HCT116 (cell line): ENCODE results near the gene NDUFS8.

Experiments used
- EZH2 ChIP-seq: fragments of 200-600 bp; sonication (generic); IDR thresholded peaks from 2 replicates; pipeline ENCODE4 v1.6.1; 2017; ENCODE audit warnings: antibody characterized with exemption, mixed run types
- EZH2phosphoT487 ChIP-seq: fragments of 200-600 bp; IDR thresholded peaks from 2 replicates; pipeline ENCODE4 v1.6.1; 2018; ENCODE audit warnings: antibody characterized with exemption, borderline replicate concordance
- POLR2A ChIP-seq: IDR thresholded peaks from 2 replicates; pipeline ENCODE4 v1.7.0; 2011; ENCODE audit warnings: borderline replicate concordance; ENCODE audit not compliant: insufficient read depth, insufficient read length; ENCODE audit errors: extremely low read depth
- SRF ChIP-seq: IDR thresholded peaks from 2 replicates; pipeline ENCODE4 v1.6.1; 2012; ENCODE audit warnings: low read depth
- TF ChIP-seq, protein P1 (sequence below), 3 experiments: fragments of 200-600 bp in 1 of 3; sonication (generic) in 1 of 3; IDR thresholded peaks in 2 of 3; conservative IDR thresholded peaks in 1 of 3; 2 replicates each; pipeline ENCODE4 v1.5.1; 2012 to 2017; ENCODE audit warnings: low read depth in 2 of 3, low read length in 2 of 3, antibody characterized with exemption in 1 of 3, borderline replicate concordance in 1 of 3, control low read depth in 1 of 3, mild to moderate bottlenecking in 1 of 3, mixed read lengths in 1 of 3, mixed run types in 1 of 3, moderate library complexity in 1 of 3; ENCODE audit not compliant: insufficient read depth in 1 of 3
- TF ChIP-seq, protein P2 (sequence below): IDR thresholded peaks from 2 replicates; pipeline ENCODE4 v1.6.1; 2012; ENCODE audit warnings: low read depth

DNA sequence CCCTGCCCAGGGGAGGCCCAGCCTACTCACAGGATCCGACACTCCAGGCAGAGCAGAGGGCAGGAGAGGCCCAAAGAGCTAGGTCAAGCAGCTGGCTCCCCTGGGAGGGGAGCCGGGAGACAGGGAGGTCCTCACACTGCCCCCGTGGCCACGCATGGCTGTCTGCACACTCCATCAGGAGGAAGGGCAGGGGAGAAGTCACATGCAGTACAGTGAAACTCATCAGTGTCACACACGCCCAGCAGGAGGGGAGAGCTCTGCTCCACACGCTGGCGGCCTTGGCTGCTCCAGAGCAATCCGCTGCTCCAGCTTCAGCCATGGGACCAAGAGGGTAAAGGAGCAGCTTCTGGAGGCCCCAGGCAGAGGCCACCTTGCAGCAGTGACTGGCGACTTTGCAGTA, 22.6 kb downstream of the NDUFS8 start:
- TF ChIP-seq POLR2A, result no peak
- no peak for TF ChIP-seq SRF
- TF ChIP-seq, protein P1, sequence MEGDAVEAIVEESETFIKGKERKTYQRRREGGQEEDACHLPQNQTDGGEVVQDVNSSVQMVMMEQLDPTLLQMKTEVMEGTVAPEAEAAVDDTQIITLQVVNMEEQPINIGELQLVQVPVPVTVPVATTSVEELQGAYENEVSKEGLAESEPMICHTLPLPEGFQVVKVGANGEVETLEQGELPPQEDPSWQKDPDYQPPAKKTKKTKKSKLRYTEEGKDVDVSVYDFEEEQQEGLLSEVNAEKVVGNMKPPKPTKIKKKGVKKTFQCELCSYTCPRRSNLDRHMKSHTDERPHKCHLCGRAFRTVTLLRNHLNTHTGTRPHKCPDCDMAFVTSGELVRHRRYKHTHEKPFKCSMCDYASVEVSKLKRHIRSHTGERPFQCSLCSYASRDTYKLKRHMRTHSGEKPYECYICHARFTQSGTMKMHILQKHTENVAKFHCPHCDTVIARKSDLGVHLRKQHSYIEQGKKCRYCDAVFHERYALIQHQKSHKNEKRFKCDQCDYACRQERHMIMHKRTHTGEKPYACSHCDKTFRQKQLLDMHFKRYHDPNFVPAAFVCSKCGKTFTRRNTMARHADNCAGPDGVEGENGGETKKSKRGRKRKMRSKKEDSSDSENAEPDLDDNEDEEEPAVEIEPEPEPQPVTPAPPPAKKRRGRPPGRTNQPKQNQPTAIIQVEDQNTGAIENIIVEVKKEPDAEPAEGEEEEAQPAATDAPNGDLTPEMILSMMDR (IDR thresholded peaks at IDR 0.05 in 2 of 3, conservative IDR thresholded peaks at IDR 0.05 in 1 of 3; ENCODE audit: borderline replicate concordance in 1 of 3, insufficient read depth in 1 of 3, low read depth in 2 of 3, low read length in 2 of 3), result no peak
- TF ChIP-seq, protein P2, sequence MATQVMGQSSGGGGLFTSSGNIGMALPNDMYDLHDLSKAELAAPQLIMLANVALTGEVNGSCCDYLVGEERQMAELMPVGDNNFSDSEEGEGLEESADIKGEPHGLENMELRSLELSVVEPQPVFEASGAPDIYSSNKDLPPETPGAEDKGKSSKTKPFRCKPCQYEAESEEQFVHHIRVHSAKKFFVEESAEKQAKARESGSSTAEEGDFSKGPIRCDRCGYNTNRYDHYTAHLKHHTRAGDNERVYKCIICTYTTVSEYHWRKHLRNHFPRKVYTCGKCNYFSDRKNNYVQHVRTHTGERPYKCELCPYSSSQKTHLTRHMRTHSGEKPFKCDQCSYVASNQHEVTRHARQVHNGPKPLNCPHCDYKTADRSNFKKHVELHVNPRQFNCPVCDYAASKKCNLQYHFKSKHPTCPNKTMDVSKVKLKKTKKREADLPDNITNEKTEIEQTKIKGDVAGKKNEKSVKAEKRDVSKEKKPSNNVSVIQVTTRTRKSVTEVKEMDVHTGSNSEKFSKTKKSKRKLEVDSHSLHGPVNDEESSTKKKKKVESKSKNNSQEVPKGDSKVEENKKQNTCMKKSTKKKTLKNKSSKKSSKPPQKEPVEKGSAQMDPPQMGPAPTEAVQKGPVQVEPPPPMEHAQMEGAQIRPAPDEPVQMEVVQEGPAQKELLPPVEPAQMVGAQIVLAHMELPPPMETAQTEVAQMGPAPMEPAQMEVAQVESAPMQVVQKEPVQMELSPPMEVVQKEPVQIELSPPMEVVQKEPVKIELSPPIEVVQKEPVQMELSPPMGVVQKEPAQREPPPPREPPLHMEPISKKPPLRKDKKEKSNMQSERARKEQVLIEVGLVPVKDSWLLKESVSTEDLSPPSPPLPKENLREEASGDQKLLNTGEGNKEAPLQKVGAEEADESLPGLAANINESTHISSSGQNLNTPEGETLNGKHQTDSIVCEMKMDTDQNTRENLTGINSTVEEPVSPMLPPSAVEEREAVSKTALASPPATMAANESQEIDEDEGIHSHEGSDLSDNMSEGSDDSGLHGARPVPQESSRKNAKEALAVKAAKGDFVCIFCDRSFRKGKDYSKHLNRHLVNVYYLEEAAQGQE, result no peak
- no peak for TF ChIP-seq EZH2phosphoT487
- TF ChIP-seq EZH2, result no peak
